Testis (tissue), 3 donors: Measurements from ENCODE around the gene C5. TPM values are rescaled to one million over a fixed set of nuclear protein-coding genes. Genes with fewer than 3 reads are reported as not detected.
A peak's percentile ranks its signal among the peaks of the same experiment; 100 is the strongest.
"Not testable (repeated sequence)": the region's sequence is repeated elsewhere in the genome, so short reads cannot be mapped to it uniquely, and the experiment has no call there.

ENCODE experiments used
- DNase-seq: peaks from one replicate; pipeline ENCODE4 v3.0.0-alpha.2; 2019
- H3K27ac ChIP-seq, 2 donors: fragments of 200-600 bp; sonication (generic); one replicate each; pipeline ENCODE4 v1.5.1; 2019
- H3K27me3 ChIP-seq: fragments of 200-600 bp; sonication (generic); one replicate; pipeline ENCODE4 v1.5.1; 2019
- H3K36me3 ChIP-seq: fragments of 200-600 bp; sonication (generic); one replicate; pipeline ENCODE4 v1.5.1; 2017; ENCODE audit warnings: low read depth; ENCODE audit errors: missing control alignments
- H3K4me1 ChIP-seq: fragments of 200-600 bp; sonication (generic); one replicate; pipeline ENCODE4 v1.5.1; 2019
- H3K4me3 ChIP-seq, 2 donors: fragments of 200-600 bp; sonication (generic); one replicate each; pipeline ENCODE4 v1.5.1; 2017 to 2019
- H3K9me3 ChIP-seq: fragments of 200-600 bp; sonication (generic); one replicate; pipeline ENCODE4 v1.5.1; 2017
- CTCF ChIP-seq, 3 experiments: fragments of 450-650 bp in 2 of 3; fragments of 200-600 bp in 1 of 3; sonication (generic) in 1 of 3; IDR thresholded peaks; one replicate each; pipeline ENCODE4 v1.5.1; 2016 to 2019; ENCODE audit warnings: antibody characterized with exemption in 3 of 3, mild to moderate bottlenecking in 2 of 3, moderate library complexity in 1 of 3
- POLR2A ChIP-seq: fragments of 450-650 bp; IDR thresholded peaks from one replicate; pipeline ENCODE4 v1.6.1; 2017; ENCODE audit warnings: antibody characterized with exemption, mild to moderate bottlenecking, moderate library complexity
- WGBS, 2 donors: methylation state at CpG; one replicate each; pipeline ENCODE4 v1.1.5; 2018; 5-methylcytosine and 5-hydroxymethylcytosine counted together
- intact Hi-C: fragments of 100-400 bp; cut with DNase I; formaldehyde crosslinking; loops from one replicate; pipeline ENCODE4 v1.15.1; 2023; ENCODE audit warnings: low total_unique reads
- polyA plus RNA-seq: library from polyadenylated mRNA; stranded (reverse); fragments of 350-450 nt; fragmentation: Illumina TruSeq; extraction: RNeasy Lipid Tissue Mini Kit (QIAGEN cat#74804); gene quantifications from one replicate; pipeline ENCODE4 v1.2.3, GENCODE V29; 2014; ENCODE audit warnings: low read depth, low replicate concordance; ENCODE audit not compliant: insufficient read depth
- total RNA-seq, 2 donors: library from RNA; depleted of rRNA; stranded (reverse); fragments of >200 nt; gene quantifications; one replicate each; pipeline ENCODE4 v1.2.3, GENCODE V29; 2016

The C5 gene
- total and polyA plus RNA-seq, 3 donors from 2014 or later: 3.2 to 8.0 (median 5.1) TPM

DNA sequence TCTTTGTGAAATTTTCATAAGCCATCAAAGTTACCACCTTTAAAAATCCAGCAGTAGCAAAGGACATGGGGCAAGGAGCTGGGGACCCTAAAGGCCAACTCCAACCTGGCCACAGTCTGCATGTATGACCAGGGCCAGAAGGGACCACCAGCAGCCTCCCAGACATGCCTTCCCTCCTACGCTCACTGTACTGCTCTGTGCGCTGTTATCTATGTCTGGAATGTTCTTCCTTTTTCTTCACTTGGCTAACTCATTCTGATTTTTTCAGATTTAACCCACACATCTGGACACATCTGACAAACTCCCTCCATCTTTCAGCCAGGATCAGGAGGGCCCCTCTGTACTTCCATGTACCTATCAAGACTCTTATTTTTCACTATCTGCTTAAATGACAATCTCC, 75.9 kb downstream of the C5 start:
- H3K27ac ChIP-seq: peak overlapping the region in 1 of 2 donors; percentile 63
- no peaks in the 10 kb centered on the region for H3K36me3 ChIP-seq
- H3K27me3 ChIP-seq: no peaks in the 10 kb centered on the region
- no peak for DNase-seq
- H3K4me1 ChIP-seq: peaks cover 12% of the 10 kb centered on the region
- H3K4me3 ChIP-seq: no peak overlapping the region
- 25 to 46% methylated on average over 2 of the region's 2 CpGs for whole genome bisulfite sequencing, 2 donors
- intact Hi-C loops: no loop called here
- no peaks in the 10 kb centered on the region for H3K9me3 ChIP-seq
- TF ChIP-seq POLR2A: no peak
- TF ChIP-seq CTCF (IDR thresholded peaks at IDR 0.05): no peak

DNA sequence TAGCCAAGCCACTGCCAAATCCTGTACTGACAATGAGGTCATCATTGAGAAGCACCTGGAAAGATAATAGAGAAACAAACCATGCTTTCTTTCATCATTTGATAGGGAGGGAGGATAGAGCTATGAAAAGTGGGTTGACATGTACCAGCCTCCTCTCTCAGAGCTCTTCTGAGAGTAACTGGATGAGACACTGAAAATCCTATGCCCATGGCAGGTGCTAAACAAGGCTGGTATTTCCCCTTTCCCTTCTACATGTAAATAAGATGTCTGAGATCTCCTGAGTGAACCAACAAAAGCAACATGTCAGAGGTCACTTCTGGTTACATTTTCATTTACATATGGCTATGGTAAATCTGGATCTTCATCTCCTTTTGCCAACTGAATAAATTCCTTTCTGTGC, 78.1 kb downstream of the C5 start:
- intact Hi-C loops: no loop called here
- Histone ChIP-seq H3K9me3 (no peaks in the 10 kb centered on the region), H3K27ac (no peak overlapping the region), H3K4me1 (peaks cover 12% of the 10 kb centered on the region), H3K36me3 (no peaks in the 10 kb centered on the region), H3K27me3 (no peaks in the 10 kb centered on the region), H3K4me3 (no peak overlapping the region)
- DNase-seq: no peak
- TF ChIP-seq CTCF (IDR thresholded peaks at IDR 0.05) (no peak), POLR2A (no peak)

DNA sequence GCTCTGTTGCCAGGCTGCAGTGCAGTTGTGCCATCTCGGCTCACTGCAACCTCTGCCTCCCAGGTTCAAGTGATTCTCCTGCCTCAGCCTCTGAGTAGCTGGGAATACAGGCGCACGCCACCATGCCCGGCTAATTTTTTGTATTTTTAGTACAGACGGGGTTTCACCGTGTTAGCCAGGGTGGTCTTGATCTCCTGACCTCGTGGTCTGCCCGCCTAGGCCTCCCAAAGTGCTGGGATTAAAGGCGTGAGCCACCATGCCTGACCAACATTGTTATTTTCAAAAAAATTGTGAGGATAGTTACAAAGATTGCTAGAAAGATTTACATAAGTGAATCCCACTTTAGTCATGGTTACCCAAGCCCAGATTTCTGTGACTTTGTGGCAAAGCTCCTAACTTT, 78.6 kb downstream of the C5 start:
- WGBS, 2 donors: 86 to 90% methylated on average over 9 of the region's 9 CpGs
- peaks cover 17% of the 10 kb centered on the region for H3K4me1 ChIP-seq
- DNase-seq, H3K9me3 ChIP-seq, H3K27ac ChIP-seq, intact Hi-C loops, H3K27me3 ChIP-seq, H3K36me3 ChIP-seq, H3K4me3 ChIP-seq: not testable (repeated sequence)

DNA sequence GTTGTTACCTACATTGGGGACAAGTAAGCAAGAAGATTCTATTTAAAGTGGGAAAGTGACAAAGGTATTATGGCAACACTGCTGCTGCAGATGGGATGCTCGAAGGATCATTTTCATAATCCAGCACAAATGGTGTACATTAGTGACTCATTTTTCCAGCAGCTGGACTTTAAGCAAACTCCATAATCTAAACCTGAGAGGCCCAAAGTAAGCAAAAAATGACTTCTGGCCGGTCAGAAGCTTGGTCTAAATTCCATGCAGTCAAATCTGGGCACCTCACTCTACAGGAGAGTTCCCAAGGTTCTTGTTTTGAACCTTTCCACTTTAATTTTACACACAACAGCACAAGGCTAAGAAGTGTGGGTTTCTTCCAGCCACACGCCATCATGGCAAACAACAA, 79.8 kb downstream of the C5 start:
- H3K4me3 ChIP-seq: no peak overlapping the region
- TF ChIP-seq POLR2A (no peak), CTCF (IDR thresholded peaks at IDR 0.05) (no peak)
- intact Hi-C loops: no loop called here
- no peaks in the 10 kb centered on the region for H3K36me3 ChIP-seq
- H3K27me3 ChIP-seq: no peaks in the 10 kb centered on the region
- no peak for DNase-seq
- H3K9me3 ChIP-seq: no peaks in the 10 kb centered on the region
- H3K27ac ChIP-seq: no peak overlapping the region
- 62 to 82% methylated on average over 3 of the region's 3 CpGs for WGBS, 2 donors
- H3K4me1 ChIP-seq: peaks cover 25% of the 10 kb centered on the region

DNA sequence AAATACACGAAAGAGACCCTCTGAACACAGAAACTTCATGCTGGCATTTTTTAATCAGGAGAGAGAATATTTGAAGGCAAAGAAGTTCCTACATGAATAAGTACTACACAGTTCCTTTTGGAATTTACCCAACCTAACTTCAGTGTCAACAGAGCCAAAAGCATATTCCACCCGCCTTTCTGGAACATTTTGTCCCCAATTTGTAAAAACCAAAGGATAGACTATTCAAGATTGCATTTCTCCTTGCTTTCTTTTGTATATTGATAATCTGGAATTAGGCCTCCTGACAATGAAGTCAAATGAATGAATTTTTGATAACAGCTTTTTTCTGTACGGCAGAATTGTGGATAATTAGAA, 84.1 kb downstream of the C5 start:
- DNase-seq: no peak
- WGBS, 2 donors: 33 to 38% methylated on average over 3 of the region's 3 CpGs
- no peaks in the 10 kb centered on the region for H3K36me3 ChIP-seq
- TF ChIP-seq POLR2A (no peak), CTCF (IDR thresholded peaks at IDR 0.05) (no peak)
- H3K27ac ChIP-seq: peak overlapping the region; percentile 79 to 84
- no peaks in the 10 kb centered on the region for H3K27me3 ChIP-seq
- no peaks in the 10 kb centered on the region for H3K9me3 ChIP-seq
- H3K4me3 ChIP-seq: no peak overlapping the region
- H3K4me1 ChIP-seq: peaks cover 34% of the 10 kb centered on the region
- intact Hi-C loops: no loop called here
